T-helper 9 cell (primary cell): Measurements from ENCODE around the gene MAP3K20.
"Not testable (repeated sequence)": the region's sequence is repeated elsewhere in the genome, so short reads cannot be mapped to it uniquely, and the experiment has no call there.

ENCODE experiments used
- DNase-seq: peaks from one replicate; pipeline ENCODE4 v3.0.0-alpha.2; 2020
- total RNA-seq, 2 donors: gene quantifications; one replicate each; lab custom pipeline; 2026; lab: John Stamatoyannopoulos, UW

MAP3K20 gene
- 3.3 to 5.8 reads per million in 2 donors for total RNA-seq

GRCh38 chr2:173075781-173076580, at the start of gene MAP3K20:
TSS of gene MAP3K20 (plus strand) at chr2:173075846. CDS start at chr2:173091032, 15,186 bp downstream.
- DNase-seq: peak; percentile 31

- DNase-seq: no peak
Observed at GRCh38 chr2:173026479-173026878, 49.2 kb upstream of the MAP3K20 start.

DNA sequence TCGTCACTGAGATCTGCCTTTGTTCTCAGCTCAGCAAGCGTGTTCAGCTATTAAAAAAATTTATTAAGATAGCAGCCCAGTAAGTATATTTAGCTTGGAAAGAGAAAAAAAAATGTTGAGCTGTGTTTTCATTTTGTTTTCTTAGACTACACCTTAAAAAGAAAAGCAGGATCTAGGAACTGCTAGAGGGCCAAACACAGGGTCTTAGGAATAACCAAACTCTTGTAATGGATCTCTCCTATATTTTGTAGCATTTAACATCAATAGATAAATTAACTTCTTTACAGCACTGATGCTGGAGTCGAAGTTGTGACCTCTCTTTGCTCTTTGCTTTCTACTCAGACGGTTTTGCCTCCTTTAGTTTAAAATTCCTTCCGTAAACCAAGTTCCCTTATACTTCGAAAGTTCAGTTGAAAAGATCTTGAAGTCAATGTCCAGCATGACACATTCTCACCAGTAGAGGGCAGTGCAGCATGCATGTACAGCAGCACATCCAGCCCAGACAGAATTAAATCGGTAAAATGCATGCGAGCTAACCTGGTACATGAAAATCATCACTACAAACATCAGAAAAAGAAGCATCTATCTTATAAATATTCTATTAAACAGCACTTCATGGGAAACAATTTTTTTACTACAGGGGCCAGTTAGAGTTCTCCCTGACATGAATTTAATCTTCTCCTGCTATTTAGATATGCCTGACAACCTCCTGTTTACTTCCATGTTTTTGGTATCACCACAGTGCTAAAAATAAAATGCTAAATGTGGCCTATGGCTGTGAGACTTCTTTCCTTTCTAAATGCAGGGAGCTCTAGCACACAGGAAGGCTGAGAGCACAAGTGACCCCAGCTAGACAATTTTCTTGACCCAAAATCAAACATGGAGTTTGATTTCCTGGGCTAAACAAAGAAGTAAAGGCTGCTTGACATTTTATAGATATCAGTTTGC, 48.2 kb upstream of the MAP3K20 start:
- DNase-seq: peak; percentile 68

- no peak for DNase-seq
Observed at GRCh38 chr2:173028141-173028540, 47.5 kb upstream of the MAP3K20 start.

DNA sequence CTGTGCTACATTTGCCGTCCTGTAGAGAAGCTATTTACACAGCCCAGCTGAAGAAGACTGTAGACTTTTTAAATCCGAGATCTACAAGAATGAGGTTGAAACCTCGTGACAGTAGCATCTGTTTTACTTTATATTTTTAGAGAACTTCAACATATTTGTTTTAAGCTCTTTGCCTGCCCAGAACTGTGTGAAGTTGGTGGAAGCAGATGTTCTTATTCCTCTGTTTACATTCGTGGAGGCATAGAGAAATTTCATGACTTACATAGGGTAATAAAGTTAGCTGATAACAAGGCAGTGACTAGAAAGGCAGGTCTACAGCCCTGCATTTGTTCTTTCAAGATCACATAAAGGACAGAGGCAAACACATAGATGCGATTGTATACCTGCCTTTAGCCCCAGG, 47.0 kb upstream of the MAP3K20 start:
- DNase-seq: no peak

GRCh38 chr2:173030561-173031490, 44.8 kb upstream of the MAP3K20 start:
- no peak for DNase-seq

- no peak for DNase-seq
Observed at GRCh38 chr2:173032032-173032431, 43.6 kb upstream of the MAP3K20 start.

- DNase-seq: no peak
Observed at GRCh38 chr2:173033084-173033483, 42.6 kb upstream of the MAP3K20 start.

GRCh38 chr2:173034143-173034542, 41.5 kb upstream of the MAP3K20 start:
- DNase-seq: no peak

GRCh38 chr2:173037245-173038120, 38.2 kb upstream of the MAP3K20 start:
- DNase-seq: no peak

DNA sequence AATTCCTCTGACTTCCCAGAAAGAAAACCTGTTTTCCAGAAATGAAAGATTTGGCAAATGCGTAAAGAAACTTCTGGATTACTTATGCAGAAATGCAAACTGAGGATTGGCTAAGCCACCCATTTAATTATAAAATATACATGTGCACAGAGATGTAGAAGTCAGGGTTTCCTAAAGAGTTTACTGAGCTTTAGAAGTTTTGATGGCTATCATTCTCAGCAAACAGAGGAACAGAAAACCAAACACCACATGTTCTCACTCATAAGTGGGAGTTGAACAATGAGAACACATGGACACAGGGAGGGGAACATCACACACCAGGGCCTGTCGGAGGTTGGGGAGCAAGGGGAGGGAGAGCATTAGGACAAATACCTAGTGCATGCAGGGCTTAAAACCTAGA, 37.4 kb upstream of the MAP3K20 start:
- not testable (repeated sequence) for DNase-seq

DNA sequence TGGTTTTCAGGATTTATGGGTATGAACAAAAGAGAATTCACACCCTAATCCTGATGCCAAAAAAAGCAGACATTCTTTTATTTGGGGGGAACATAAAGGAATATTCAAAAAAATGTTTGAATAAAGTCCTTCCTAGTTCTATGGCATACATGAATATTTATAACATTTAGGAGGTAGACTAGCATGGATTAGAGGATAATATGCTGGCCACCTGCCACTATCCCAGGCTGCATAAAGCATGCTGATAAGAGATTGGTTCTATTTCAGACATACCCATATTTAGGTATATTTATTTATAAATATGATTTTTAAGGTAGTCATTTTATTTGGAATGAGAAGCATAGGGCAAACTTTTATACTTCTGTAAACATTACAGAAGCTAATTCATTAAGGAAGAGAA, 34.9 kb upstream of the MAP3K20 start:
- no peak for DNase-seq

DNA sequence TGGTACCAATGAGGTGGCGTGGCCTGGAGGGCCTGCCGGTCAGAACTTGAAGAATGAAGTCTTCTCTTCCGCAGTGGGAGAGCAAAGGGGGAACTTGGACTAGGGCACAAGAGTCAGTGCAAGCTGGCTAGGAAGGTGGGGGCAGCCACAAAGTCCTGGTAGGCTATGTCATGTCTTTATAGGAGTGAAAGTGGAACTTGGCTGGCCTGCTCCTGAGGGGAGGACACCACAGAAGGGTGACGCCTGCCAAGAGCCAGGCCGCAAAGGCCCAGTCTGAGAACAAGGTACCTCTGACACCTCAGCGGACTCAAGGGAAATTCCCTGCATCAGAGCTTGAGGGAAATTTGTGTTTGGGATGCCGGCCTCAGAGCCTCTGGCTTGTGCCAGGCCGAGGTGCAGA, 32.2 kb upstream of the MAP3K20 start:
- no peak for DNase-seq

- DNase-seq: no peak
Observed at GRCh38 chr2:173043897-173044519, 31.6 kb upstream of the MAP3K20 start.

DNA sequence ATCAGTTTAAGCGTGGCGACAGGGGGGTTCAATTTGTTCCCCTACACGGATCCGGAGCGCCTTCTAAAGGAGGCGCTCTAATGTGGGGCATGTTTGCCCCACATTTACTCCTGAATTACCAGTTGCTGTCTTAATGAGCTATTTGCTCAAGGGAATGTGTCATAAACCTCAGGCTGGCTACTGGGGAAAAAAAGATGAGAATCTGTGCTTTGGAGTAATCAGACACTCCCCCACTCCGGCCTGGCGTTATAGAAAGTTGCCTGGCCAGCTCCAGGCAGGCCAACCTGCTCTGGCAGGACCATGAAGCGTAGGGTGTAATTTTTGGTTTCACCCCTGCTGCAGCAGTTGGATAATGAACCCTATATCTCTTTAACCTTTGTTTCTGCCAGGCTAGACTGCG, 31.0 kb upstream of the MAP3K20 start:
- DNase-seq: no peak

DNA sequence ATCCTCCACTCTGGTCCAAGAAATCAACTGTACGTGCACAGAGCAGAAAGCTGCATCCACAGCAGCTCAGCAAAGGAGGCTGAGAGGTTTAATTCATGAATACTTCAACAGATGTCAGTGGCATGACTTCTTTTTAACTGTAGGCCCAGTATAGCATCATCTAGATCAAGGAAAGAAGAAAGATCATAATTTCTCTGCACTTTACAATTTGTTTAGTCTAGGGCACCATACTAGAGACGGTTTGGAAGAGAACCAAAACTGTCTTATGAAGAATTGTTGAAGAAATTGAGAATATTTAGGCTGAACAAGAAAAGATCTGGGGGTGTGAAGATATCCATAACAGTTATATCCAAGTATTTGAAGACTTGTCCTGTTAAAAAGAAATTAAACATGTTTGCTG, 30.5 kb upstream of the MAP3K20 start:
- DNase-seq: no peak

- DNase-seq: no peak
Observed at GRCh38 chr2:173048522-173048896, 27.1 kb upstream of the MAP3K20 start.

GRCh38 chr2:173048897-173049661, 26.6 kb upstream of the MAP3K20 start:
- DNase-seq: no peak

DNA sequence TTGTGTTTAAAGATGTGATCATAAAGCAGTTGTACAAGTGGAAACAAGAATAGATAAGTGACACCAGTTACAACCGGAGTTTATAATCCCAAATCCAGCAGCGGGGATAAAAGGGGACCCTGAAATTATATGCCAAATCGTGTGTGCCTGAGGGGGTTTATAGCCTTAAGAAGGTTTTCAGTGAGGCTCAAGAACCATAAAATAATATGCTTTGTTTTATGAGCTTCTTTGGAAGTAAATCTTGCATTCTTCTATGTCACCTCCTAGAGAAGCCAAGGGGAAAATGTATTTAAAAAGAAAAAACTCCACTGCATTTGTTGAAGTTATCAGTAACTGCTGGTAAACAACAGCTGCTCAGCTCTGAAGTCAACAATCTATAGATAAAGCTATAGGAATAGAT, 25.8 kb upstream of the MAP3K20 start:
- DNase-seq: no peak

DNA sequence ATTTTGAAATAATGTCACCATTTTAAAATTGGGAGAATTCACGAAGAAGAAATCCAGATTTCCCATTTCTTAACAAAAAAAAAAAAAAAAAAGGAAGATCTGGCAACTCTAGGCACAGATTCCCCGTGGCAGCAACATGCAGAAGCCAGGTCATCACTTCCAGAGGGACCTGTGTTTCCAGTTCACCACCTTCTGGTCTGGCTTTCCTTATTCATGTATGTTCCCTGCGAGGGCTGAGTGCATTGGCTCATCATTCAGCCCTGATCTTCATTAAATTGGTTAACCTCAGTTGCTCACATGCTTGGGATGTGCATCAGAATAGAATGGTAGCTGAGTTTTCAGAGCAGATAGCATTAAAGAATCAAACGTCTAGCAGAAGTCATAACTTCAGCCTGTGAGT, 25.0 kb upstream of the MAP3K20 start:
- no peak for DNase-seq
